Measurements from ENCODE around the gene SGPP1. TPM values are rescaled to one million over a fixed set of nuclear protein-coding genes. Genes with fewer than 3 reads are reported as not detected.
"Not testable (repeated sequence)": the region's sequence is repeated elsewhere in the genome, so short reads cannot be mapped to it uniquely, and the experiment has no call there.

Gene SGPP1
- total RNA-seq, 1 experiment from 2014 or later = 29.6 TPM

DNA sequence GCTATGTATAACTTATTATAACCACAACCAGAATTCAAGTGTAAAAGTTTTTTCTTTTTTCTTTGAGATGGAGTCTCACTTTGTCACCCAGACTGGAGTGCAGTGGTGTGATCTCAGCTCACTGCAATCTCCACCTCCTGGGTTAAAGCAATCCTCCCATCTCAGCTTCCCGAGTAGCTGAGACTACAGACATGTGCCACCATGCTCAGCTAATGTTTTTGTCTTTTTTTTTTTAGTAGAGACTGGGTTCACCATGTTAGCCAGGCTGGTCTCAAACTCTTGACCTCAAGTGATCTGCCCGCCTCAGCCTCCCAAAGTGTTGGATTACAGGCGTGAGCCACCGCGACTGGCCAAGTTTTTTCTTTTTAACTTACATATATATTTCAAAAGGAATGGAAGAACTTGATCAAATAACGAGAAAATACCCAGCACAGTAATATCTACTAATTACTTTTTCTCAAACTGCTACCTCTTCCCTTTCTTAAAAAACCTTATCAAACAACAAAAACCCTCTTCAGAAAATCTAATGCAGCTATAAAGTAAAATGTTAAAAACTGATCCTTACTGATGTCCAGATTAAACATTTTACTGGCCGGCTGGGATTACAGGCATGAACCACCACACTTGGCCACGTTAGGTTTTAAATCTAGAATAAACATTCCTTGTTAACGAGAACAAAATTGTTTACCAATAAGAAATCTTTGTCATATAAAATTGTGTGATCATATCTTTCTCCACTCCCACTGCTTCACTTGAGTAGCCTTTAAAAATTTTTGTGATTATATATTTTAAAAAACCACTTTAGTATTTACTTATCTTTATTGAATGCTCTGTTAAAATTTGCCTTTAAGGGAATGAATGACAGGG, 44.9 kb downstream of the SGPP1 start:
- in situ Hi-C loops (cut with HindIII; ENCODE audit: low sequenced_read_pairs) = no loop called here
- DNase-seq (ENCODE audit: low spot score) = no peak

DNA sequence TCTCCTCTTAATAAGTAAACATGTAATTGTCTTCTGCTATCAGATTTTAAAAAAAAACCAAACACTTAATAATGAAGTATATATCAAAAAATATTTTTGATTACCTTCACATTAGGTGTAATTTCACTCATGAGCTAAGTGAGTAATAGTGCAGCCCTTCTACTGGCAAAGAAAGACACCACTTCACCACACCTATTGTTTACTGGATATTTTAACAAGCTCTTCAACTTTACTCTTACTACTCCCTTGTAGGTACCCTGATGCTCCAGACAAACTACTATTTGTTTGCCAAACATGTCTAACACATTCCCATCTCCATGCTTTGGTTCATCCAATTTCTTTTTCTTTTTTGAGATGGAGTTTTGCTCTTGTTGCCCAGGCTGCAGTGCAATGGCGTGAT, 49.3 kb downstream of the SGPP1 start:
- in situ Hi-C loops (cut with HindIII; ENCODE audit: low sequenced_read_pairs) = no loop called here
- DNase-seq (ENCODE audit: low spot score) = no peak

DNA sequence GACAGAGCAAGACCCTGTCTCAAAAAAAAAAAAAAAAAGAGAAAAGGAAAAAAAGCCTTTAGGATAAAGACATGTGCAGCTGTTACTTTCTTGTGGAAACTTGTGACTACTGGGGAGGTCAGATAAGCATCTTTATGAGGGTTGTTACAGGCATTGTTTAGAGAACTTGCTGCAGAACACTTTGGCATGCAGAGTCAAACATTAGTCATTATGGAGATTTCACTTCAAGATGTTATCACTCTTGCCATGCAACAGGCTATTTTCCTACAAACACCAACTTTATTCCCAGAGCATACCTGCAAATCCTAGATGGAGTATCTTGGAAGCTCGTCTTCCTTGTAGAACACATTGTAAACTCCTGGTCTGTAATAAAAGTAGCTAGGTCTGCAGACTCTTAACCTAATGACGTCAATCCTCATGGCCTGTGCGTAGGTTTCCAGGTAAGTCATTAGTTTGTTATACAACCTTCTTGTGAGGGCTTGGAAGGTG, 49.9 kb downstream of the SGPP1 start:
- peak; percentile 26 for DNase-seq (ENCODE audit: low spot score)
- in situ Hi-C loops (cut with HindIII; ENCODE audit: low sequenced_read_pairs) = no loop called here

DNA sequence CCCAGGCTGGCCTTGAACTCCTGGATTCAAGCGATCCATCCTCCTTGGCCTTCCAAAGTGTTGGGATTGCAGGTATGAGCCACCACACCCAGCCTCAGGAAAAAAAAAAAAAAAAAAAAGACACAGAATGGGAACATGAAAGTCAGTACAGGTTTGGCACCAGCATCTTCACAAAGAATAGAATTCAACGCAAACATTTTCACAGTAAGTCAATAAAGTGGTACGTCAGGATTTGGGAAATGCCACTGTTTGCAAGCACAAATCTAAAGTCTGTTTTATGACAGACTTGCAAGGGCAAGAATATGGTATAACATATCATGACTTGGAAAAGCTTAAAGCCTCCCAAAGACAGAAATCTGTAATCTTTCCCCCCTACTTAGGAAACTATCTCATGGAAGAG, 51.2 kb downstream of the SGPP1 start:
- in situ Hi-C loops (cut with HindIII; ENCODE audit: low sequenced_read_pairs) = no loop called here
- DNase-seq (ENCODE audit: low spot score) = no peak

DNA sequence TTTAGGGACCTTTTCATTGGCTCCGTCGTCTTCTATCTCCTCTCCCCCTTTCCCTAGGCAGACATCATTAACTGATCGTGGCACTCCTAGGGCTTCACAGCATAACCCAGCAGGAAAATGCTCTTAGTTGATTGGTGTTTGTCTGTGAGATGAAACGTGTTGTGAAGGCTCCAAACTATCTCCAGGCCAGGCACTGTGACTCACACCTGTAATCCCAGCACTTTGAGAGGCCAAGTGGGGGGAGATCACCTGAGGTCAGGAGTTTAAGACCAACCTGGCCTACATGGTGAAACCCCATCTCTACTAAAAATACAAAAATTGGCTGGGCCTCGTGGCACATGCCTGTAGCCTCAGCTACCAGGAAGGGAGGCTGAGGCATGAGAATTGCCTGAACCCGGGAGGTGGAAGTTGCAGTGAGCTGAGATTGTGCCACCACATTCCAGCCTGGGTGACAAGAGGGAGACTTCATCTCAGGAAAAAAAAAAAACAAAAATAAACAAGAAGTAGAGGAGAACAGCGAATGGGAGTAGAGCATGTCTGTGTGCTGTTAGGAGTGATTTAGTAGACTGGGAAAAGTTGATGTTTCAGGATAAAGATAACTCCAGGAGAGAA, 53.9 kb downstream of the SGPP1 start:
- in situ Hi-C loops (cut with HindIII; ENCODE audit: low sequenced_read_pairs) = no loop called here
- no peak for DNase-seq (ENCODE audit: low spot score)

DNA sequence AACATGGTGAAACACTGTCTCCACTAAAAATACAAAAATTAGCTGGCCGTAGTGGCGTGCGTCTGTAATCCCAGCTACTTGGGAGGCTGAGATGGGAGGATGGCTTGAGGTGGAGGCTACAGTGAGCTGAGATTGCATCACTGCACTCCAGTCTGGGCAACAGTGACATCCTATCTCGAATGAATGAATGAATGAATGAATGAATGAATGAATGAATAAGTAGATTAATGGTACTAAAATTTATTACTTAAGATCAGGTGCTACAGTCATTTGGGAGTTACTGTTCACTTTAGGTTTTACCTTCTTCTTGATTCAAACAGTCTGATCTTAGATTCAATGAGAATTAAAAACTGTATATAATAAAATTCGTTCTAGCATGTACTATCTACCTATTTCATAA, 54.6 kb downstream of the SGPP1 start:
- no peak for DNase-seq (ENCODE audit: low spot score)
- in situ Hi-C loops (cut with HindIII; ENCODE audit: low sequenced_read_pairs) = no loop called here

DNA sequence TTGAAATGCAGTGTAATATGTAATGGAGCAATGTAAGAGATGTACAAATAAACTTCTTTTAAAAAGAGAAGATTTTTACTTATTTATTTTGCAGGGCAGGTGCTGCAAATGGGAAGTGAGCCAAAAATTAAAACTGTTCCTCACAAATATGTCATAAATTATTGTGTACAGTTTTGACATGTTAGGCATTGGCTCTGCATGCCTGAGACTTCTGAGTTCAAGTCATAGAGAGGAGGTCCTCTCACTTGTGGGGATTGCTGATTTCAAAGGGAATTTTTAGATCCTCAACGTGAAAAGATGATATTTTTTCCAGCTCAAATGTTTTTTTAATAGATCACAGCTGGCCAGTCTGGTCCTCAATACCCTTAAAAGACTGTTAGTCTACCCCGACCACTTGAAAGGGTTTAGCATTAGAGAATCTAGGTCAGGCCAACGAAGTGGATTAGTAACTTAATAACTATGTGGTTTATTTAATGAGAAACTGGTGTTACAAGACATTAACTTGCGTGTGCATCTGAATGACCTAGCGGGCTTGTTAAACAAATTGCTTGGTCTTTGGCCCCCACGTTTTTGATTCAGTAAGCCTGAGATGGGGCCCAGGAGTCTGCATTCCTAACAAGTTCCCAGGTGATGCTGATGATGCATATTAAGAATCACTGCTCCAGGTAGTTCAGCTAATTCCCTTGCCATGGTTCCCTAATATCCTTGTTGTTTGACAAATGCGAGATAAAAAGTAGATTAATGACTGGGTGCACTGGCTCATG, 55.3 kb downstream of the SGPP1 start:
- in situ Hi-C loops (cut with HindIII; ENCODE audit: low sequenced_read_pairs) = no loop called here

DNA sequence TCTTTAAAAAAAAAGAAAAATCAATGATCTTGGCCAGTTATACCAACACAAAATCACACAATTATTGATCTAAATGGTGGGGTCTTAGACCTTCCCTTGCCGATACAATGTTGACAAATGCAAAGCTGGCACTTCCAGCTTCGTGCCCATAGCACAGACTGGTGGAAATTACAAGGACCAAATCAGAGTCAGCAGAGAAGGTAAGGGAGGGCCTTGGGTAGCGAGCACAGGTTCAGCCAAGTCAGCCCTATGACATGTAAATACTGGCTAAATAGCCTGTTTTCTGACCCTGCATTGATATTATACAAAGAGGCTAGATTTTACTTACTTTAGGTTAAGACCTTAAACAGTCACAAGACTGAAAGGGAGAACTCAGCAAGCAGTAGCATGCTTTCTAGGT, 55.9 kb downstream of the SGPP1 start:
- DNase-seq (ENCODE audit: low spot score) = no peak
- in situ Hi-C loops (cut with HindIII; ENCODE audit: low sequenced_read_pairs) = no loop called here

More for the DNA sequence above, 55.3 kb downstream of the SGPP1 start:
- DNase-seq (ENCODE audit: low spot score) = no peak

DNA sequence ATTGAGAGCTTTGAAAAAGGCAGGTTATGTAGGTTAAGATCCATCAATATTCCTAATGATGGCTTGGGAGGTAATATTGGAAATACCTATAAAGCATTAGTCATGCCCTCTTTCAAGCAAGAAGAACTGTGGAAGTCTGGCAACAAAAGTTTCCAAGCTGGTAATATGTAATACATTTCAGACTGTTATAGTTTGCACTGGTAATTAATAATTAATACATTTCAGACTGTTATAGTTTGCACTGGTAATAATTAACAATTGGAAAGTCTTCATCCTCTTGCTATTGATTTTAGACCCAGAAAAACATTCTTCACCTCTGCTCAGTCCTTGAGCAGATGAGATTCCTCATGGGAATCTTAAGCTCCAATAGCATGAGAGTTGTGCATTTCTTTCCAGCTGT, 57.2 kb downstream of the SGPP1 start:
- DNase-seq (ENCODE audit: low spot score) = no peak
- in situ Hi-C loops (cut with HindIII; ENCODE audit: low sequenced_read_pairs) = no loop called here

DNA sequence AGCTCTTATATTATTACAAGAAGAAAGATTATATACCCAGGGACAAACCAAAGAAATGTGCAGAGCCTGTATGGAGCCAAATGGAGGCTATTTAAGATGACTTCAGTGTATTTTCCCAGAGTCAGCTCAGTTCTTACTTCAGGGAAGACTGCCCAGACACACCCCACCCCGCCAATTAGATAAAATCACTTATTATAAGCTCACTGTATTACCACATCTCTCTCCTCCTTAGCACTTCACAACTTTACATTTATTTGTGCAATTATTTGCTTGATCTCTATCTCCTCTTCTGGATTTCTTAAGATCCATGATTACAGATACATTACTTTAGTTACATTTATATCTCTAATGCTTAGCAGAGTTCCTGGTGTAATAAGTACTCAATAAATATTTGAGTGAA, 61.5 kb downstream of the SGPP1 start:
- DNase-seq (ENCODE audit: low spot score) = no peak
- in situ Hi-C loops (cut with HindIII; ENCODE audit: low sequenced_read_pairs) = no loop called here

DNA sequence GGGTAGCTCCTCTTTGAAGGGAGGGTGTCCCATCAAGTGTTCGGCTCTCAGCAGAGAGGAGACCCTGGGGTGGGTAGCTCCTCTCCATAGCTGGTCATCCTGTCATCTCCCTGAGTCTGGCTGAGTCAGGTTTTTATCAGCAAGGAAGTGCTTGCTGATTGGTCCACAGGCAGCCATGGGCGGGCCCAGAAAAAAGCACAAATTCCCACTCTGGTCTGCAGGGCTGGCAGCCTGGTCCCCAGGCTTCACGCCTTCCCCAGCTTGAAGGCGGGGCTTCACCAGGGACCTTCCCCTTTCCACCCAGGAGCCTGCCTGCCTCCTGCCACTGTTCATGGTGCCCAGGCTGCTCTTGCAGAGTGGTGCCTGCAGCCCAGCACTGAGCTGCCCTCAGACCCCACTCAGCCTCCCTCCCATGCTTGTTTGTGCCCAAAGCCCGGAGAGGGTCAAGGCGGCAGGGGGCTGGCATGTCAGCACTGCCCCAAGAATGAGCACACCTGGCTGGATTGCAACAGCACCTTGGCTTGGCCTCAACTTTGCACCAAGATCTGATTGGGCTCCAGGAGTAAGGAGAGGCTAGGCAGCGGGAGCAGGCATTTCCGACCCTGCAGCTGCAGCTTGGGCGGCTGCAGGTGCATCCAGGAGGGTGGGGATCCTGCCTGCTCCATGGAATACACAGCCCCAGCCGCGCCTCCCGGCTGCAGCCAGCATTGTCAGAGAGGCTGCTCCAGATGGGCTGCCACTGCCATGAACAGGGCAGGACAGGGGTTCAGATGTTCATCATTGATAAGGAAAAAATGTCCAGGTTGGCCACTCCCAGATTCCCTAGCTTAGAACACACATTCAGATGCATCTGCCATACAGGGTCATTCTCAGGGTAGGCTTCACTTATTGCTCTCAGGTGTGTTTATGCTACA, 64.2 kb downstream of the SGPP1 start:
- in situ Hi-C loops (cut with HindIII; ENCODE audit: low sequenced_read_pairs) = no loop called here

DNA sequence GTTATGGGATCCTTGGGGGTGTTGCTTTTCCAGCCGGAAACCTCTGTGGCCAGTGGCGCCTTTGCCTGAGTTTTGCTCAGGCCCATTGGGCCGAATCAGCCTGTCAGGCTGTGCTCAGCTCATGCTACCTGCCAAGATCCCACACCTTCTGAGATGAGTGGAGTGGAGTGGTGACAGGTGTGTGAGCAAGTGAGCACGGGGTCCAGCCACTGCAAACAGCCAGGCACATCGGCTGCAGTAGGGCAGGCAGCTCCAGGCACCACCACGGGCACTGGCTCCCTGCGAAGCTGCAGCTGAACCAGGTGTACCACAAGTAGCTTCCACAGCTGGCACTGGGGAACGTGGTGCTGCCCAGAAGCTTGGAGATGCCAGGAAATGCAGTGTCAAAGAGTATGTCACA, 65.1 kb downstream of the SGPP1 start:
- in situ Hi-C loops (cut with HindIII; ENCODE audit: low sequenced_read_pairs) = no loop called here
- DNase-seq (ENCODE audit: low spot score) = no peak

More for the DNA sequence above, 64.2 kb downstream of the SGPP1 start:
- no peak for DNase-seq (ENCODE audit: low spot score)

DNA sequence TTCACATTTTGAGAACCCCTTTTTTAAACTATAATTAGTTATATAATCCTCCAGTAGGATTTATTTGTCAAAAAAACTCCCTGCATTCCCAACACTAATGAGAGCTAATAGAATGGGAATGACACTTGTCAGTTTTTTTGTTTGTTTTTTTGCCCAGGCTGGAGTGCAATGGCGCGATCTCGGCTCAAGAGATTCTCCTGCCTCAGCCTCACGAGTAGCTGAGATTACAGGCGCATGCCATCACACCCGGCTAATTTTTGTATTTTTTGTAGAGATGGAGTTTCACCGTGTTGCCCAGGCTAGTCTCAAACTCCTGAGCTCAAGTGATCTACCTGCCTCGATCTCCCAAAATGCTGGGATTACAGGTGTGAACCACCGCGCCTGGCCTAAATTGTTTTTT, 66.0 kb downstream of the SGPP1 start:
- in situ Hi-C loops (cut with HindIII; ENCODE audit: low sequenced_read_pairs); DNase-seq (ENCODE audit: low spot score): not testable (repeated sequence)

DNA sequence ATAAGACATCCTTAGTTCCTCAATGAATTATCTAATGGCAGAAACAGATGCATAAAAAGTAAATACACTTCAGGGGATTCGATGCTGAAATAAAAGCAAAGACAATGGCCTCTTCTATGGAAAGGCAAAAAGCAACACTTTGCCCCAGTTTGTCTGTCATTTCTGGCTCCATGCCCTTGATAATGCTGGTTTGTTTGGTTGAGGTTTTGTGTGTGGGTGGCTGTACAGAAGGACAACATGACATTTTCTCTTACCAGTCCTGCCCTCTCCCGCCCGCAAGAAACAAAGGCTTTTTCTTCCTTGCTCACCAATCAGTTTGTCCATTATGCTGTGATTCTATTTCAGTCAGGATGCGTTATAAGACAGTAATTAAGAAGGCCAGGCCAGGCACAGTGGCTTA, 68.1 kb downstream of the SGPP1 start:
- in situ Hi-C loops (cut with HindIII; ENCODE audit: low sequenced_read_pairs) = no loop called here
- DNase-seq (ENCODE audit: low spot score) = no peak

DNA sequence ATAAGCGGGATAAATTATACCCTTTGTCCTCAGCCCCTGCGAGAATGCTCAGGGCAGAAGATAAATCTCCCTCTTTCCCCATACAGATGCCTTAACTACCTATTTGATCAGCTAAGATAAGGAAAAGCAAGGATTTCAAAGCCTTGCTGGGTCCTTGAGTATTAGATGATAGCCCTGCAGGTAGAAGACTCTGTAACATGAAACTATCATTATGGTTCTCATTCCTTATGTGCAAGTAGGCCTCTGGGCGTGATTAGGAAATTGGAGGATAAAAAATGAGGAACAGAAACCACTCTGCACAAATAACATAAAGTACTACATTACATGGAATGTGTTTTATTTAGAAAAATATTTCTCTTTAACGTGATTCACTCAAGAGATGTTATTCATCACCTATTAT, 71.7 kb downstream of the SGPP1 start:
- in situ Hi-C loops (cut with HindIII; ENCODE audit: low sequenced_read_pairs) = no loop called here
- DNase-seq (ENCODE audit: low spot score) = no peak

DNA sequence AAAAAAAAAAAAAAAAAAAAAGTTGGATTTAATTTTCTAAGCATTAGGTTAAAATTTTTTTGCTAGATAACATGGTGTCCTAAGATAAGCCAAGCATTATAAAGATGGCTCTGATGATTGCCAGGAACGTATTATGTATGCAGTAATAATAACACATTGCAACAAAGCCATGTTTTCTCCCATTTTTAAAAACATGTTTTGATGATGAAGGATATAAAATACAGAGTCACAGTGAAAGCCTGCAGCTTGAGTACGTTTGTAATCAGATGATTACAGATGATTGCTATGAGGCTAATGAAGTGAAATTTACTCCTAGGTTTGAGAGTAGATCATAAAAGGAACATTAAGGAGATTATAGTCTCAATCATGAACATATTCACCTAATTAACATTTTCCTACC, 72.9 kb downstream of the SGPP1 start:
- in situ Hi-C loops (cut with HindIII; ENCODE audit: low sequenced_read_pairs) = no loop called here
- no peak for DNase-seq (ENCODE audit: low spot score)

DNA sequence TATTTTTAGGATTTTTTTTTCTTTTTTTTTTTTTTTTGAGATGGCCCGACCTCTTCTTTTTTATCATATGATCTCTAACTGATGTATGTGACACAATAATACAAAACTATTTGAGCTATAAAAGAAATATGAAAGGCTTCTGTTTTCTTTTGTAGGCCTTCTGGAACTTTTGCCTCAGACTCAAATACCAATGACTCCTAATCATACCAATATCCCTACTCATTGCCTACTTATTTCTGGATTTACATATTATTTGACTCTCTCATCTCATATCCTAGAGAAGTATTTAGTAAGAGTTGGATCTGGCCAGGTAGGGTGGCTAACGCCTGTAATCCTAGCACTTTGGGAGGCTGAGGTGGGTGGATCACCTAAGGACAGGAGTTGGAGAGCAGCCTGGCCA, 73.5 kb downstream of the SGPP1 start:
- in situ Hi-C loops (cut with HindIII; ENCODE audit: low sequenced_read_pairs) = no loop called here
- no peak for DNase-seq (ENCODE audit: low spot score)

DNA sequence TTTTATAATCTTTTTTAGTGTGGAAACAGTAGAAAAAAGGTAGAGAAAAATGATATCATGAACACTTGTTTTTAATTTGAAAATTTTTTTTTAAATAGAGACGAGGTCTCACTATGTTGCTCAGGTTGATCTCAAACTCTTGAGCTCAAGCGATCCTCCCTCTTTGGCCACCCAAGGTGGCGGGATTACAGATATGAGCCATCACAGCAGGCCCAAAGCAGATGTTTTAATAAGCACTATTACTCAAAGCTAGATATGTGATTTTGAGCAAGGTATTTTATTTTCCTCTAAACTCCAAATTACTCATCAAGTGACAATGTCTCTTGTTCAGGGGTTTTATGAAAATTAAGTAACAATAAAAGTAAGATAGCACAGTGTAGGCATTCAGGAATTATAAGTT, 75.5 kb downstream of the SGPP1 start:
- in situ Hi-C loops (cut with HindIII; ENCODE audit: low sequenced_read_pairs) = no loop called here
- no peak for DNase-seq (ENCODE audit: low spot score)
